Transverse colon (tissue), 3 donors: ENCODE results near the gene WWOX.

Experiments used
- POLR2A ChIP-seq: fragments of 450-650 bp; IDR thresholded peaks from one replicate; pipeline ENCODE4 v1.6.1; 2016; ENCODE audit warnings: antibody characterized with exemption, mild to moderate bottlenecking, moderate library complexity
- TF ChIP-seq, protein P1 (sequence below), 5 experiments: fragments of 200-600 bp in 3 of 5; fragments of 450-650 bp in 2 of 5; sonication (generic) in 3 of 5; IDR thresholded peaks; 1 replicate in 2 of 5; 2 replicates in 3 of 5; pipeline ENCODE4 v1.5.1; 2016 to 2017; ENCODE audit warnings: antibody characterized with exemption in 5 of 5, inconsistent platforms in 3 of 5, mild to moderate bottlenecking in 2 of 5, moderate library complexity in 1 of 5

DNA sequence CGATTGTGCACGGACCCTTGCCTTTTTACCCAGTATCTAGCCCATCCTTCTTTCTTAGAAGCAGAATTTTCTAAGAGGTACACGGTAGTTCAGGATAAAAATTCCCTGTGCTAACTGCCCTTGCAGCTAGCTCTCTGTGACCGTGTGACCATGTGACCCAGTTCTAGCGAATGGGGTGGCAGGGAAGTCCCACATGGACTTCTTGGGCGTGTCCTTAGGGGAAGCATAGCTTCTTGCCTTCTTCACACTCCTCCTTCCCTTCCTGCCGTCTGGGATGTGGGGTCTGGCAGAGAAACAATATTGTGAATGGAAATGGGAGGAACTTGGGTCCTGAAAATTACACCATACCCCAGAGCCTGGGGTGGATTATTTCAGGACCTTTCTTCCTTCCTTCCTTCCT lies 830.4 kb downstream of the WWOX start:
- TF ChIP-seq, protein P1, sequence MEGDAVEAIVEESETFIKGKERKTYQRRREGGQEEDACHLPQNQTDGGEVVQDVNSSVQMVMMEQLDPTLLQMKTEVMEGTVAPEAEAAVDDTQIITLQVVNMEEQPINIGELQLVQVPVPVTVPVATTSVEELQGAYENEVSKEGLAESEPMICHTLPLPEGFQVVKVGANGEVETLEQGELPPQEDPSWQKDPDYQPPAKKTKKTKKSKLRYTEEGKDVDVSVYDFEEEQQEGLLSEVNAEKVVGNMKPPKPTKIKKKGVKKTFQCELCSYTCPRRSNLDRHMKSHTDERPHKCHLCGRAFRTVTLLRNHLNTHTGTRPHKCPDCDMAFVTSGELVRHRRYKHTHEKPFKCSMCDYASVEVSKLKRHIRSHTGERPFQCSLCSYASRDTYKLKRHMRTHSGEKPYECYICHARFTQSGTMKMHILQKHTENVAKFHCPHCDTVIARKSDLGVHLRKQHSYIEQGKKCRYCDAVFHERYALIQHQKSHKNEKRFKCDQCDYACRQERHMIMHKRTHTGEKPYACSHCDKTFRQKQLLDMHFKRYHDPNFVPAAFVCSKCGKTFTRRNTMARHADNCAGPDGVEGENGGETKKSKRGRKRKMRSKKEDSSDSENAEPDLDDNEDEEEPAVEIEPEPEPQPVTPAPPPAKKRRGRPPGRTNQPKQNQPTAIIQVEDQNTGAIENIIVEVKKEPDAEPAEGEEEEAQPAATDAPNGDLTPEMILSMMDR (IDR thresholded peaks at IDR 0.05) = no peak
- no peak for TF ChIP-seq POLR2A
